A549 treated with GW870086 at 1 μM for 4 hours (cell line): ENCODE measurements around the gene FFAR4. TPM values are rescaled to one million over a fixed set of nuclear protein-coding genes. Genes with fewer than 3 reads are reported as not detected.

Experiments used
- total RNA-seq: library from RNA; stranded (reverse); fragments of 200-300 nt; extraction: Qiagen RNA extraction; gene quantifications from 5 replicates; pipeline ENCODE4 v1.2.3, GENCODE V29; 2022; ENCODE audit warnings: low read depth

The FFAR4 gene
- 0.11 to 0.30 TPM (median 0.16 TPM) in 5 replicates for total RNA-seq

GRCh38 chr10:93566435-93567276 is at the start of gene FFAR4:
FFAR4 (plus strand) TSS chr10:93566665; CDS start chr10:93566721, 56 bp downstream.

GRCh38 chr10:93601146-93601773 is 34.8 kb downstream of the FFAR4 start, which contains the start of gene RBP4:
RBP4 (minus strand) TSS chr10:93601235; CDS start chr10:93601028, 207 bp downstream.

GRCh38 chr10:93612311-93612710 is 45.8 kb downstream of the FFAR4 start, which contains the start of gene PDE6C:
PDE6C (plus strand) TSS chr10:93612537; CDS start chr10:93612726, 189 bp downstream.

Other genes starting within 250 kb of the FFAR4 start
- gene MYOF, start 84.3 kb upstream of the FFAR4 start, total RNA-seq, result 183 to 250 TPM (median 227 TPM) in 5 replicates
- 53.5 to 73.6 TPM (median 65.2 TPM) in 5 replicates for gene CEP55, start 70.1 kb upstream of the FFAR4 start, total RNA-seq
- gene RBP4, start 34.6 kb downstream of the FFAR4 start, total RNA-seq, result 8.0 to 11.5 TPM (median 9.6 TPM) in 5 replicates
- not detected in 5 replicates for gene PDE6C, start 45.9 kb downstream of the FFAR4 start, total RNA-seq
- gene FRA10AC1, start 135.9 kb downstream of the FFAR4 start, total RNA-seq, result 4.7 to 6.4 TPM (median 5.6 TPM) in 5 replicates
- not detected in 5 replicates for gene LGI1, start 191.3 kb downstream of the FFAR4 start, total RNA-seq